Gastrocnemius medialis (tissue), 4 donors: ENCODE data around the gene MAFF. TPM values are rescaled to one million over a fixed set of nuclear protein-coding genes. Genes with fewer than 3 reads are reported as not detected.

Source experiments
- ATAC-seq, 2 donors: fragments of 150-250 bp; one replicate each; pipeline ENCODE4 v1.9.1; 2016
- DNase-seq, 2 donors: peaks; one replicate each; pipeline ENCODE4 v3.0.0-alpha.2; 2019
- H3K27ac ChIP-seq, 4 donors: fragments of 200-600 bp; sonication (generic); 1 replicate in 1 of 4; 2 replicates in 3 of 4; pipeline ENCODE4 v1.5.1; 2016 to 2018; ENCODE audit warnings: mild to moderate bottlenecking in 2 of 4, moderate library complexity in 1 of 4
- H3K27me3 ChIP-seq, 3 donors: fragments of 200-600 bp; sonication (generic) in 2 of 3; 1 replicate in 1 of 3; 2 replicates in 2 of 3; pipeline versions ENCODE4 v1.5.1 to v1.6.0; 2016 to 2019; ENCODE audit warnings: mild to moderate bottlenecking in 1 of 3, moderate library complexity in 1 of 3
- H3K36me3 ChIP-seq, 2 donors: fragments of 200-600 bp; sonication (generic) in 1 of 2; one replicate each; pipeline ENCODE4 v1.5.1; 2017 to 2018
- H3K4me1 ChIP-seq, 2 donors: fragments of 200-600 bp; sonication (generic) in 1 of 2; one replicate each; pipeline ENCODE4 v1.5.1; 2016 to 2017; ENCODE audit warnings: mild to moderate bottlenecking in 2 of 2
- H3K4me3 ChIP-seq, 4 donors: fragments of 200-600 bp; sonication (generic) in 3 of 4; 1 replicate in 1 of 4; 2 replicates in 3 of 4; pipeline ENCODE4 v1.5.1; 2016 to 2019; ENCODE audit warnings: mild to moderate bottlenecking in 2 of 4
- H3K9me3 ChIP-seq, 3 donors: fragments of 200-600 bp; sonication (generic) in 2 of 3; 1 replicate in 1 of 3; 2 replicates in 2 of 3; pipeline ENCODE4 v1.5.1; 2016 to 2019
- CTCF ChIP-seq, 5 experiments: fragments of 450-650 bp in 3 of 5; fragments of 200-600 bp in 2 of 5; sonication (generic) in 2 of 5; IDR thresholded peaks in 4 of 5; conservative IDR thresholded peaks in 1 of 5; 1 replicate in 4 of 5; 2 replicates in 1 of 5; pipeline ENCODE4 v1.5.1; 2016 to 2019; ENCODE audit warnings: antibody characterized with exemption in 5 of 5, mild to moderate bottlenecking in 3 of 5, moderate library complexity in 3 of 5
- POLR2A ChIP-seq, 2 donors: fragments of 450-650 bp; IDR thresholded peaks; one replicate each; pipeline ENCODE4 v1.6.1; 2017; ENCODE audit warnings: antibody characterized with exemption in 2 of 2, mild to moderate bottlenecking in 2 of 2, moderate library complexity in 2 of 2
- in situ Hi-C, 4 donors: fragments of 200-750 bp; cut with MboI; loops; one replicate each; pipeline versions ENCODE4 v1.15.0 to v1.8.0; 2017; ENCODE audit warnings: low sequenced_read_pairs in 4 of 4
- intact Hi-C: fragments of 100-400 bp; cut with DNase I; formaldehyde crosslinking; loops from one replicate; pipeline ENCODE4 v1.15.1; 2023; ENCODE audit warnings: low total_unique reads
- total RNA-seq, 4 donors: library from RNA; depleted of rRNA; stranded (reverse); fragments of >200 nt; gene quantifications; one replicate each; pipeline versions ENCODE4 v1.1.0 to v1.2.3, GENCODE V29; 2016

Gene MAFF
- total RNA-seq, 4 donors from 2014 or later, result 19.3 to 448 (median 33.4) TPM

DNA sequence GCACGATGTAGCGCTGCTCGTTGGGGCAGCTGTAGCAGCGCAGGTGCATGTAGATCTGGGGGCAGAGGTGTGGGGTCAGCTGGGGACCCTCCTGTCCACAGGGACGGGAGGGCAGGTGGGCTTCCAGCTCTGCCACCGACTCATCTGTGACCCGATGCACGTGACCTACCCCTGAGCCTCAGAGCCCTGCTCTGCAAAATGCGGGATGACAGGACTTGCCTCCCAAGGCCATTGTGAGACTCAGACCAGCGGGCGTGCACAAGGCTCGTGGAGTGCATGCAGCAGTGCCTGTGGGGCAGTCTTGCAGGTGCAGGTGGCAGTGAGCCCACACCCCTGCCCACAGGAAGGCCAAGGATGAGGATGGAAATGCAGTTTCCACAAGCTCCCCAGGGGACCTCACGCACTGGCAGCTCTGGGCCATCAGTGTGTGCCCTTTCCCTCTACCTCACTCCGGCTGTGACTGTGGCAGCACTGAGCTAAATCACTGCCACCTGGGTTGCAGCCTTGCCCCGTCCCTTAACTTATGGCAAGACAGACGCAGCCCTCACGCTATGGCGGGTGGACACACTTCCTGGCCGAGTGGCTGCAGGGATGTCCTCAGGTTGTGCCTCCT is 44.4 kb downstream of the MAFF start:
- ATAC-seq (no peak), DNase-seq (no peak)
- in situ Hi-C loops, result loop anchor here in 1 of 4 donors (25.0 kb wide), 1 partner anchor 134 kb away; the partner anchor contains the start of gene BAIAP2L2
- peaks cover 0 to 47% of the 10 kb centered on the region in 2 donors for H3K36me3 ChIP-seq
- H3K27ac ChIP-seq, result peak overlapping the region in 3 of 4 donors; percentile 41 to 71 (median 57)
- no peak overlapping the region for H3K4me3 ChIP-seq
- H3K4me1 ChIP-seq, result peaks cover 39 to 41% of the 10 kb centered on the region in 2 donors
- intact Hi-C loops, result no loop called here
- no peaks in the 10 kb centered on the region for H3K27me3 ChIP-seq
- no peak for TF ChIP-seq POLR2A (IDR thresholded peaks at IDR 0.05)
- TF ChIP-seq CTCF (IDR thresholded peaks at IDR 0.05 in 4 of 5, conservative IDR thresholded peaks at IDR 0.05 in 1 of 5), result no peak
- H3K9me3 ChIP-seq, result no peaks in the 10 kb centered on the region

DNA sequence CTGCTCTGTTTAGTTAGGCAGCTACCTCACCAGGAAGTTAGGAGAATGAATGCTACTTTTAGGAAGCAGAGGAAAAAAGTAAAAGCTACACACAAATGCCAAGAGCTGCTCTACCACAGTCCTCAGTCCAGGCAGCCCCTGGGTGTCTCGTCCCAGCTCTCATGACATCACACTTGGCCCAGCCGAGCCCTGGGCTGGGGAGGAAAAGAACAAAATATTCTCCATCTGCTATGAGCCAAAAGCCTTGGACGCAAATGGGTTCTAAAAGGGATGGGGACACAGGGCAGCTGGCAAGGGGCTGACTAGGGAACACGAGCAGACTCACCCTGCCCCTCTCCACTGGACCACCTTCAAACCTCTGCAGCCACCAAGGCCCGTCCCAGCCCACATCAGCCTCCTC is 44.9 kb downstream of the MAFF start:
- peaks cover 0 to 47% of the 10 kb centered on the region in 2 donors for H3K36me3 ChIP-seq
- peak; percentile 43 to 48 for ATAC-seq

GRCh38 chr22:38247713-38248112 is 45.9 kb downstream of the MAFF start:
- H3K4me3 ChIP-seq, result no peak overlapping the region
- H3K4me1 ChIP-seq, result peaks cover 39 to 51% of the 10 kb centered on the region in 2 donors
- DNase-seq (no peak), ATAC-seq (no peak)
- peak overlapping the region in 3 of 4 donors; percentile 57 to 71 (median 60) for H3K27ac ChIP-seq
- in situ Hi-C loops (loop anchor here in 1 of 4 donors (25.0 kb wide), 1 partner anchor 135 kb away; the partner anchor contains the start of gene BAIAP2L2), intact Hi-C loops (no loop called here)
- no peaks in the 10 kb centered on the region for H3K9me3 ChIP-seq
- no peaks in the 10 kb centered on the region for H3K27me3 ChIP-seq
- TF ChIP-seq CTCF (IDR thresholded peaks at IDR 0.05 in 4 of 5, conservative IDR thresholded peaks at IDR 0.05 in 1 of 5) (no peak), POLR2A (IDR thresholded peaks at IDR 0.05) (no peak)
- peaks cover 0 to 47% of the 10 kb centered on the region in 2 donors for H3K36me3 ChIP-seq

More for the DNA sequence above, 44.9 kb downstream of the MAFF start:
- Histone ChIP-seq H3K9me3 (no peaks in the 10 kb centered on the region), H3K27ac (peak overlapping the region; percentile 22 to 71 (median 58)), H3K4me1 (peaks cover 39 to 42% of the 10 kb centered on the region in 2 donors), H3K27me3 (no peaks in the 10 kb centered on the region), H3K4me3 (no peak overlapping the region)
- intact Hi-C loops, result no loop called here
- TF ChIP-seq POLR2A (IDR thresholded peaks at IDR 0.05) (no peak), CTCF (IDR thresholded peaks at IDR 0.05 in 4 of 5, conservative IDR thresholded peaks at IDR 0.05 in 1 of 5) (no peak)
- in situ Hi-C loops, result loop anchor here in 1 of 4 donors (25.0 kb wide), 1 partner anchor 134 kb away; the partner anchor contains the start of gene BAIAP2L2
- peak; percentile 28 to 49 for DNase-seq

- peak overlapping the region in 2 of 4 donors; percentile 60 to 71 for H3K27ac ChIP-seq
- no peak overlapping the region for H3K4me3 ChIP-seq
- no peak for DNase-seq
- H3K9me3 ChIP-seq, result no peaks in the 10 kb centered on the region
- no peak for ATAC-seq
- intact Hi-C loops, result no loop called here
- no peaks in the 10 kb centered on the region for H3K27me3 ChIP-seq
- TF ChIP-seq CTCF (IDR thresholded peaks at IDR 0.05 in 4 of 5, conservative IDR thresholded peaks at IDR 0.05 in 1 of 5) (no peak), POLR2A (IDR thresholded peaks at IDR 0.05) (no peak)
- in situ Hi-C loops, result loop anchor here in 1 of 4 donors (25.0 kb wide), 1 partner anchor 136 kb away; the partner anchor contains the start of gene BAIAP2L2
- peaks cover 35 to 48% of the 10 kb centered on the region in 2 donors for H3K4me1 ChIP-seq
- peaks cover 0 to 45% of the 10 kb centered on the region in 2 donors for H3K36me3 ChIP-seq
Measured at GRCh38 chr22:38248280-38248679, 46.5 kb downstream of the MAFF start.
